GM21717 (cell line): ENCODE measurements around the gene CTNNA3.

Source experiments
- ATAC-seq: cut with Tn5 transposase; IDR thresholded peaks from one replicate; pipeline ENCODE4 v1.9.1; 2021; ENCODE audit warnings: mild to moderate bottlenecking, moderate library complexity; ENCODE audit not compliant: unreplicated experiment

Gene CTNNA3

DNA sequence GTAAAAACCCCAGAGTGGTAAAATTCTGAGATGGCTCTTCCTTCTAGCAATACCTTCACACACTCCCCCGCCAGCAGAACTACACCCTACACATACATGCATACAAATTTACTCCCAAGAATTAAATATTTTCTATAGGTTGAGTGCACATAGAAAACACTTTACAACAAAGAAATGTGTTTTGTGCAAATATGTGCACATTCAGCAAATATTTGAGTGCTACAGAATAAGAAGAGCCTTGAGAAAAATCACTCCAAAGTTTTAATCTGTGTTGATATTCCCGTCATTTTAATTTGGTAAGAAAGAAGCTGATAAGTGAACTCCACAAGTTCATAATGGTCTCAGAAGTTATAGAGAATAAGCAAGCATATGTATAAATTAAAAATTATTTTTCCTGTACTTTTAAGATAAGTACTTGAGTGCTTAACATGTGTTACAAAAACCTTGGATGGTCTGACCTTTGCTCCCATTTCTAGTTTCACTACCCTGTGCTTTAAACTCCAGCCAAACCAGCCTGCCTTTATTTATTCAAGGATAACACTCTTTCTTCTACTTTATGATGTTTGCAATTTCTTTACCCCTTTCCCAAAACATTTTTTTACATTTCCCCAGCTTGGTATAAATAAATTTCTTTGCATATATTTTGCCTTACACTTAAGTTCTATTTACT lies 1503.7 kb downstream of the CTNNA3 start:
- ATAC-seq, result no peak

DNA sequence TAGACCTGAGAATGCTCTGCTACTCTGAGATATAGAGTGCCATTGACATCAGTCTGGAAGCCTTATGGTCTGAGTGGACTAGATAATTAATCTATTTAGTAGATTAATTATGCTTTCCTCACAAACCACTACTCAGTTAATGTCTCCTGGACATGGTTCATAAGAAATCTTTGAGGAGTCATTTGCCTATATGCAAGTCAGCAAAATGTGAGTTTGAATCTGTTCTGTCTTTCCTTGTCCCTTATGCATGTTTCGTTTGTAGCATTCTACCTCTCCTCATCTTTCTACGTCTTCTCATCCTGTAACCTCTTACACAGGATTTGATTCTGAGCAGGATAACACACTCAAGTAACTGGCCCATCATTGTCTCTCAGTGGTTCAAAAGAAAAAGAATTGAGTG lies 1505.6 kb downstream of the CTNNA3 start:
- no peak for ATAC-seq

DNA sequence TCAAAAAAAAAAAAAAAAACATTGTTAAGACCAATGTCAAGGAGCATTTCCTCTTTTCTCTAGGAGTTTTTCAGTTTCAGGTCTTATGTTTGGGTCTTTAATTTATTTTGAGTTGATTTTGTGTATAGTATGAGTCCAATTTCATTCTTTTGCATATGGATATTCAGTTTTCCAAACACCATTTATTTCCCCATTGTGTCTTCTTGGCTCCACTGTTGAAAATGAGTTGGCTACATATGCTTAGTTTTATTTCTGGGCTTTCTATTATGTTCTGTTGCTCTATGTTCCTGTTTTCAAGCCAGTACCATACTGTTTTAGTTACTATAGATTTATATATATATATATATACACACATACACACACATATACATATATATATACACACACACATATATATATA lies 1506.7 kb downstream of the CTNNA3 start:
- ATAC-seq, result no peak

DNA sequence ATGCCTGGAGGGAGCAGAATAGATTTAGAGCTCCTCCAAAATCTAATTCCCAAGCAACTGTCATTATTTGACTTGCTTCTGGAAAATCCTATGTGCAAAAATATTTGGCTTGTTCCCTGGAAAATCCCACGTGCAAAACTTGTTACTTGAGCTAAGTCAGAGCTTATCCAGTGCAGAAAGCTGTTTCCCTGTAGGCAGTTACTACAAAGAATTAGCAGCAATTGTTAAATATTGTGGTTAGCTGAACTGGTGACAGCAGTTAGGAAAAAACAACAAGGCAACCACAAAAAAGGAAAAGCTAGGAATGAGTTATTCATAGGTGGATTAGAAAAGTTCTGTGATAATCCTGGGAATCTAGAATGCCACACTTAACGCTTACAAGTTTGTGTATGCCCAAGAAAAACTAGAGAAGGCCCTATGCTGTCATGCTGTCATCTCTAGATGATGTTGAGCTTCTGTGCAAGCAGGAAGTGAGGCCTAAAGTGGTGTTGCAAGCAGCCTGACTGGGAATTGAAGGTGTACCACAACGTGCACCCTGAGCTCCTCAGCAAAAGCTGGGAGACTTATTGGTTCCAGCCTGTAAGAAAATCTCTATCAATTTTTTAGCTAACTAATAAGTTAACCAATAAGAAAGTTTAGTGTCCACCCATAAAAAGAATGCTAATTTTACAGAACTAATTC lies 1508.8 kb downstream of the CTNNA3 start:
- ATAC-seq, result no peak

DNA sequence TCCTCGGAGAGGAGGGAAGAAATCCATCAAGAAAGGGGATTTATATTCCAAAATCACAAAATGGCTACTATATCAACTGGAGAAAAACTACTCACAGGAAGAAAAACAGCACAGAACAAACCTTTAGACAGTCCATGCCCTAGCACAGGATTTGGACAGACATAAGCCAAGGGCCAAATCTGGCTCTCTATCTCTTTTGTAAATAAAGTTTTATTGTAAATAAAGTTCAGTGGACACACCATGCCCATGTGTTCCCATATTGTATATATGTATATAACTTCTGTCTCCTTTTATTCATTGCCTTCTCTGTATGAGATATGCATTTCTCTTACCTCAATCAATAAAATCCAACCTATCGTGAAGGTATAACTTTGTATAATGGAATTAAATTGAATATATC lies 1513.0 kb downstream of the CTNNA3 start:
- no peak for ATAC-seq

DNA sequence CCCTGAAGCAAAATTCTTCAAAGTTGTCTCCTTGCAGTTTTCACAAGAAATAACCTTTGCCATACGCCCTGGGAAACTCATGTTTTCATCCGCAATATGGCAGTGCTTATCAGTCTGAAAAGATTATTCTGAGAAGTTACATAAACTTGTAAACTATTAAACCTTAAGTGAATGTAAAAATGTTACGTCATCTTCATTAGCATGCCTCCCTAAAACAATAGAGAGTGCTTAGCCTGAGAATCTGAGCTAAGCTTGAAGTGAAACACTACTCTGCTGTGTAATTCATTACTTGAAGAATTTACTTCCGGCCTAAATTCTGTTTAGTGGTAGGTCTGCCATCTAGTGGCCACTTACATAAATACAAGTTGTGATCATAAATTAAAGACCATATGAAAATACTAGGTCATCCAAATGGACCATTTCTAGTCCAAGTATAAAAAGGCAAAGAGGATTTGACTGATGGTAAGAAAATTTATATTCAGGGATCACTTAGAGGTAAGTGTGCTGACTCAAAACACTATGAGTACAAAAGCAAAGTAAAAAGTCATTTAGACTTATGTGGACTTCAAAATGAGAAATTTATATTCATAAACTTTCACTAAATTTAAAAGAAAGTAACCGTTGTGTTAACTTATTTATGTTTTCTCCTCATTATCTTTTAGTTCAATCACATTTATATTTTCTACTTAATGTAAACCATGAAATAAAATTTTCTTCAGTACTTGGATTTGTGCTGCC lies 1515.2 kb downstream of the CTNNA3 start:
- ATAC-seq, result peak; percentile 86

DNA sequence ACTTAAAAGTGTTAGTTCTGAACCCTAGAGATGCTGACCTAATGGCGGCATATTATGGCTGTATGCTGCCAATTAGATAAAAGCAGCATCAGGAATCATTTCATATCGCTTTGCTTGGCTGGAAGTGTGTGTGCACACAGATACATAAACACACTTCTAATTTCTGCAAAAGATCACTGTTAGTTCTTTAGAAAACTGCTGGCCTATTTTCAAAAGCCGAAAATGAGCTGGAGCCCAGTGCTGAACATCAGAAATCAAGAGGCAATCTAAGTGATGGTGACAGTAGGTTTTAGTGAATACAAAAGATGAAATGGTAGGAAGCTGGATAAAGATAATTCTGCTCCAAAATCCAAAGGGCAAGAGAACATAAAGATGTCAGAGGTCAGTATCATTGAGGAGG lies 1516.0 kb downstream of the CTNNA3 start:
- no peak for ATAC-seq

DNA sequence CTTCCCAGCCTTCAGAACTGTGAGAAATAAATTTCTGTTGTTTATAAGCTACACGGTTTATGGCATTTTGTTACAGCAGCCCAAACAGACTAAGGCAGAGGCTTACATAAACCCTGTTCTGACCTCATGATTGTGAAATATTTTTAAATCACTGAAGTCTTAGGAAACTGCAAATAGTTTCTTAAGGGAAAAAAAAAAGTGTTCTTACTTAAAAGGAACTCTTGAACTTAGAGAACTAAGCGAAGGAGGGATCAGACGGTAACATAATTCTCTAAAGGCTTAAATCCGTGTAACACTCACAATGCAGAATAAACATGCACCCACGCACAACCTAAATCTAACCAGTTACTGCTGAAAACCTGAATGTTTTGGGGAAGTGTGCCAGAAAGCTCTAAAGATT lies 1519.2 kb downstream of the CTNNA3 start:
- ATAC-seq, result no peak

DNA sequence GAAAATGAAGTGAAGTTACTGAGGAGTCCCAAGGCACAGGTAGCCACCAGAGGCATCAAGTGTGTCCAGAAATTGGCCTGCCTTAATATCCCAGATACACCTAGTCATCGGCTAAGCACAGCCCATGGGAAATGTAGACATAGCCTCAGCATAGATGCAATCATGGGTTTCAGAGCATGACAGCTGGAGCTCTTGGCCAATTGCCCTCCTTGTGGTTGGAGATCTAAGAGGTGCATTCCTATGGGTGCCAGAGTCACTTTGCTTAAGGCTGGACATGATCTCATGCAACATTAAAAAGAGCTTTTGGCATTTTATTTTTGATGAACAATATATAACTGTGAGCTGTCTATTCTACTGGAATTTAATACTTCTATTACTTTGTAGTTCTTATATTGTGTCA lies 1528.2 kb downstream of the CTNNA3 start:
- no peak for ATAC-seq

DNA sequence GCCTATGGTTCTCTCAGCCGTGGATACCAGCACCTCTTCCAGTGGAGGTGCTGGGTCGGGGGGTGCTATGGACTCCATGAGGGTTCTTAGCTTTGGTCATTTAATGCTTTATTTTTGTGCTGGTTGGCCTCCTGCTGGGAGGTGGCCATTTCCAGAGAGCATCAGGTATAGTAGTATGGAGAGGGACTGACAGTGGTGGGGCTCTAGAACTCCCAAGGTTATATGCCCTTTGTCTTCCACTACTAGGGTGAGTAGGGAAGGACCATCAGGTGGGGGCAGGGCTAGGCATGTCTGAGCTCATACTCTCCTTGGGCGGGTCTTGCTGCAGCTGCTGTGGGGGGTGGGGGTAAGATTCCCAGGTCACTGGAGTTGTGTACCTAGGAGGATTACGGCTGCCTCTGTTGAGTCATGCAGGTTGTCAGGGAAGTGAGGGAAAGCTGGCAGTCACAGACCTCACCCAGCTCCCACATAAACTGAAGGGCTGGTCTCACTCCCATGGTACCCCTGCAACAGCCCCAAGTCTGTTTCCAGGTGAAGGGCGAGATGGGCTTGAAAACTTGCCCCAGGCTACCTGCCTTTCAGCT lies 1533.3 kb downstream of the CTNNA3 start:
- no peak for ATAC-seq

DNA sequence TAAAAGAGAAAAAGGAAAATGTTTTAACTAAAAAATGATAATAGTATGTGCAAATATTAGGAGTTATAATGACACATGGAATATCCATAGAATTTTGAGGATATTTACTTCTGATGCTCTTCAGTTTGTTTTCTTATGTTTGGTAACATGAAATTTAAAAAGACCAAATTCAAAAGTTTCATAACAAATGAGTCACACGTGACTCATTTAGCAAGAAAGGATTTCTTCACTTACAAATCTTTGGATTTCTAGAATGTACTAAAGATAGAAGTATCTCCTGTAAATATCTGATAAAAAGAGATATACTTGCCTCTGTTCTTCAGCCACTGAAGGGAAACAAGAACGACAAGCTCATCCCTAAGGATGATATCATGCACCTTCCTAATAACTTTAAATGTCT lies 1544.6 kb downstream of the CTNNA3 start:
- ATAC-seq, result no peak

DNA sequence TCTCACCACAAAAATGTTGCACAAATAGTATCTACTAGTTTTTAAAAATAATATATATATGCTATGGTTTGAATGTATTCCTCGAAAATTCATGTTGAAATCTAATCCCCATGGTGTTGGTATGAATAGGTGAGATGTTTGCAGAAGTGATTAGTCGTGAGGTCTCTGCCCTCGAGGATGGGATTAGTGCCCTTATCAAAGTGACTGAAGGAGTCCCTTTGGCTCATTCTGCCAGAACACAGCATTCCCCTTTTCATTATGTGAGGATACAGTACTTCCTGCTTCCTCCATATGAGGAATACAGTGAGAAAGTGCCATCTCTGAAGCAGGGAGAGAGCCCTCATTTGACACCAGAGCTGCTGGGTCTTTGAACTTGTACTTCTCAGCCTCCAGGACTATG lies 1547.7 kb downstream of the CTNNA3 start:
- ATAC-seq, result no peak

DNA sequence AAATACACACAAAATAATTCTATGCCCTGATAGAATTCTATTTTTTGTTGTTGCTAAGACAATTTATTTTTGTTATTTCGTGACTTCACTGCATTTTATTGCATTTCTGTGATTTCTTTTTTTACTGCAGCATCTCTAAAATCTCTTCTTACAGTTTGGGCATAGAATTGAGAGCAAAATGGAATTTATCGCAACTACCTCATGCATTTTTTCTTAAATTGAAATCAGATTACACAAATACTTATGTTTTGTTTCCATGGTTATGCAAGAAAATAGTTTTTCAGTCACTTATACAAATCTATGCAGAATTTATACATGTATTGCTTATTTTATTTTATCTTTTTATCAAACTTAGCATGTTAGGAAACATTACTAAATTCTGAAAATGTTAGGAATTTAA lies 1552.0 kb downstream of the CTNNA3 start:
- ATAC-seq, result no peak

DNA sequence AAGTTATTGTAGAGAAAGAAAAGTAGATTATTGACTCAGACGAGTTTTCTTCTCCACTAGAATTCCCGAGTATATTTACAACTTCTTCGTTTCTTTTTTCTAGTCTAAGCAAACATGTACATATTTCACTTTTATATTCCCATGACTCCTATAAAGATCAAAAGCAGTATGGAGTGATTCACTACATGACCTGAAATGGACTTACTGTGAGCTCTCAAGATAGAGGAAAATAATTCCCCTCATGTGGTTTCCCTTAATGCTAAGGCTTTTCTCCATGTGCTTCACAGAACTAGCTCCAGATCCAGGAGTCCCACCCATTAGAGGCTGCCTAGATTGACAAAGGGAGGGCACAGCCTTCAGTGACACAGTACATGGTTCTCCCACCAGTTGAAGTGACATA lies 1593.2 kb downstream of the CTNNA3 start:
- ATAC-seq, result no peak

DNA sequence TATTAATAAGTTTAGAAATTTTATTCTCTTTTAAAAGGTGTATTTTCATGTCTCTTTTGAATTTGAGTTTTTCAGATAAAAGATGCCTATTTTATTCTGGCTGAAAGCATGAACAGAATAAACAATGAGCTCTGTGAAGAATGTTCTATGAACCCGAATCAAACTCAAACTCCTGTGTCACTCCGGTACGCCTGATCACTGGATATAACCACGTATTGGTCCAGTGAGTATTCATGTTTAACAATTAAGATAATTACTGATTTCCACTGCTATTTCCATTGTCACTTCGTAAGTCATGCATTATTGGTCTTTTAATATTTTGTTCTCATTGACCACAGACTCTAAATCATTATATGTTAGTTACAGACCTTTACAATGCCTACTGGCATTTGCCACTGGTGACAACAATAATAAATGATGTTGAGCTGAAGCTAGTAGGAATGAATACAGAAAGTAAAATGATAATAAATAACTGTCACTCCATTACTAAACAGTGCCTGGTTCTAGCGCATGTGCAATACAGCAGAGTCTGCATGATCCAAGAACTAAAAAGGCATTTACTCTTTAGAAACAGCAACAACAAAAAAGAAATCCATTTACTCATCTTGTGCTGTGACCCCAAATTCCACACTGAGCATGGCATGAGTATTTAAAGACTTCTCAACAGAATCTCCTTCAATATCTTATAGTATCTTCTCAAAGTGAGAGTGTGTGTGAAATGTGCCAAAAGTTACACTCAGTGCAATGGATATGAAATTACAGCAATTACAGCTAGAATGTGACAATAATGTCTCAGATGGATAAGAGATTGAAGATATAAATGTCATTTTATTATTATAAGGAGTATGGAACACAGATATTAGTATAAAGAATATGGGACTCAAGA lies 1597.2 kb downstream of the CTNNA3 start:
- no peak for ATAC-seq

DNA sequence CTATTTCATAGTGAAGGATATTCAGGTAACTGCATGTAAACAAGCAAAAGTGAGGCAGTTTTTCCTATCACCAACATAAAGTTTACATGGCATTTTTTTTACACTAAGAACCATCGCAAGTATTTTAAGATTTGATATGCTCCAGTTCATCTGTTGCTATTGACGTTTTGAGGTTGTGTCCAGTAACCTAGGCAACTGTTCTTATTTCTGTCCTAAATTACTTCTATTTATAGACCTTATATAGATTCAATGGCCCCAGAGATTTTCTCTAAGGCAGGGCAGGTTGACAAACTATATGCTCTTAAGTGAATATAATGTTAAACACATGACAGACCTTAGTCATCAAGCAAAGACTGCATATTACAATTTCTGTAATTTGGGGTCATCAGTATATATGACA lies 1600.4 kb downstream of the CTNNA3 start:
- ATAC-seq, result no peak

DNA sequence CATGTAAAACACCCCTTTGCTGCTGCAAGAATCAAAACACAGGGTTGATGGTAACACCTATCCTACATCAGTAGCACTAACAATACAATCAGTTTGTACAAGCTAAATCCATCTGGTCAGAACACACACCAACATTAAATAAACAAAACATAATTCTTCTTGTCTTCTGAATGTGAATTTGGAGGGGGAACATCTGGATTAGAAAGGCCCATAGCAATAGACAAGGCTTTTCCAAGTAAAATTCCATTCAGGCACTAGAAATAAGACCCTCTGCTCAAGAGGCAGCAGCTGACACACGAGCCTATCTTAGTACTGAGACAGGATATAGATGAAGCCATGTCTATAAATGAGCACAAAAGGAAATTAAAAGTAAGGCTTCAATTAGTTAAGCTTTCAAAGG lies 1610.1 kb downstream of the CTNNA3 start:
- no peak for ATAC-seq

DNA sequence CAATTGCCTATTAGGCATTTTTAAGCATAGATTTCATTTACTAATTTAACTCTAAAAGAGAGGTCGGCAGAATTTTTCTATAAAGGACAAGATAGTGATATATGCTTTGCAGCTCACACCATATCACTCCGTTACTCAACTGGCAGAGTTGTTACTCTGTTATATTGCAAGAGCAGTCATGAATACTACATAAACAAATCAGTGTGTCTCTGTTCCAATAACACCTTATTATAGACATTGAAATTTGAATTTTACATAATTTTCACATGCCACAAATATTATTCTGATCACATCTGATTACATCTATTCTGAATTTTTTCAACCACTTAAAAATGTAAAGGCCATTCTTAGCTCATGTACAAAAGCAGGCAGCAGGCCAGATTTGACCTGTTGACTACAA lies 1624.1 kb downstream of the CTNNA3 start:
- no peak for ATAC-seq

DNA sequence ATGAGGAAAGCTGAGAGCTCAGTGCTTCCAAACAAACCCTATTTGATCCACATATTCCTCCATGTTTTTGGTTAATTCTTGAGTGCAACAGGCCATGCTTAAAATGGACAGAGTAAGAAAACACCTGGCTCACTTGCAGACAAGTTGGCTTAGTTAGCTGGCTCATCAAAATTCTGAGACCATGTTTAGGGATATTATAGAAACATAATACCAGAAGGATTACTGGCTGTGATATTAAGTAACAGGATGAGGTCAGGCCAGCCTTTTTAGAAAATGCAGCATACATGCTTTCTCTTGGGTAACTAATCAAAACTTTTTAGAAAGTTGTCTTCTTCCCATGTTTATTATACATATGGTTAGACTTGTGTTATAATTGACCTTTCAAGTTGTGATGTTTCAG lies 1637.4 kb downstream of the CTNNA3 start:
- no peak for ATAC-seq

DNA sequence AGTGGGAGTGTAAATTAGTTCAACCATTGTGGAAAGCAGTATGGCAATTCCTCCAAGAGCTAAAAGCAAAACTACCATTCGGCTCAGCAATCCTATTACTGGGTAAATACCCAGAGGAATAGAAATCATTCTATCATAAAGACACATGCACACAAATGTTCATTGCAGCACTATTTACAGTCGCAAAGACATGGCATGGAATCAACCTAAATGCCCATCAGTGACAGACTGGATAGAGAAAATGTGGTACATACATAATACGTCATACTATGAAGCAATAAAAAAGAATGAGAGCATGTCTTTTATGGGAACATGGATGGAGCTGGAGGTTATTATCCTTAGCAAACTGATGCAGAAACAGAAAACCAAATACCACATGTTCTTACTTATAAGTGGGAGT lies 1646.7 kb downstream of the CTNNA3 start:
- ATAC-seq, result no peak

DNA sequence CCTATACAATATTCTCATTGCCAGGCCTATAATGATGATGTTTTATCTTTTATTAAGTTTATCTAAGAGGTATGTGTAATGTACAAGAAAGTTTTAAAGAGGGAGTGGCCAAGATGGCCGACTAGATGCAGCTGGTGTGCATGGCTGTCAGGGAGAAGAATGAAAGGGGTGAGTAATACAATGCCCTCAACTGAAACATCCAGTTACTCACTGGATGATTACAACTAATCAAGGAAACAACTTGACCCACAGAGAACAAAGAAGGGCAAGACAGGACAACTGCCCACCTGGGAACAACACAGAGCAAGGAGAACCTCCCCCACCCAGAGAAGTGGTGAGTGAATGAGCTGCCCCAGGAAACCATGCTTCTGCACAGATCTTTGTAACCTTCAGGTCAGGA lies 1650.1 kb downstream of the CTNNA3 start:
- no peak for ATAC-seq
